ENCODE data around the gene CRYBG1. TPM values are rescaled to one million over a fixed set of nuclear protein-coding genes. Genes with fewer than 3 reads are reported as not detected.

The CRYBG1 gene
- total and polyA plus RNA-seq, 3 donors from 2014 or later = 4.8 to 16.5 (median 7.8) TPM

DNA sequence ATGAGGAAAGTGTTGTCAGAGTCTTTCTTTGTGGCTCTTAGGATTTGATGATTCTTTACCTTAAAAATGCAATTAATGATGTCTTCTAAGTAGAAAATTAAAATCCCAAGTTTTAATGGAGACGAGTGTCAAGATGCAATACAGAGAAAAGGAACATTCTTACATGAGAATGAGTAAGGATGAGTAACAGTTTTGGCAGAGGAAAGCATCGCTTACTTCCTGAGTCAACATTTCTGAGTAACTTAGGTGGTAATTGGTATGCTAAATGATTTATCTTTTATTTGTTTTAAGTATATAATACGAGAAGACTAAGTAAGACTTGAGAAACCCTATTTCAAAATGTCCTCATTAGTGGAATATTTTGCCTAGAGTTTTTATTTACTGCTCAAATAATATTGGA, 167.5 kb downstream of the CRYBG1 start:
- H3K27me3 ChIP-seq = no peaks in the 10 kb centered on the region
- H3K9me3 ChIP-seq = no peaks in the 10 kb centered on the region
- DNase-seq = no peak
- WGBS, 2 donors = 71 to 77% methylated on average over 3 of the region's 3 CpGs
- H3K4me1 ChIP-seq = no peaks in the 10 kb centered on the region
- no peaks in the 10 kb centered on the region for H3K36me3 ChIP-seq (ENCODE audit: low read depth, missing control alignments)
- no peak for TF ChIP-seq CTCF (IDR thresholded peaks at IDR 0.05)
- TF ChIP-seq POLR2A (IDR thresholded peaks at IDR 0.05) = no peak
- intact Hi-C loops (cut with DNase I; ENCODE audit: low total_unique reads) = no loop called here
- H3K27ac ChIP-seq = no peak overlapping the region
- H3K4me3 ChIP-seq = no peak overlapping the region

- H3K4me3 ChIP-seq = no peak overlapping the region
- H3K27ac ChIP-seq = no peak overlapping the region
- intact Hi-C loops (cut with DNase I; ENCODE audit: low total_unique reads) = no loop called here
- TF ChIP-seq CTCF (IDR thresholded peaks at IDR 0.05) = no peak
- no peak for TF ChIP-seq POLR2A (IDR thresholded peaks at IDR 0.05)
- no peak for DNase-seq
- no peaks in the 10 kb centered on the region for H3K4me1 ChIP-seq
- H3K27me3 ChIP-seq = no peaks in the 10 kb centered on the region
- 80 to 86% methylated on average over 2 of the region's 2 CpGs for WGBS, 2 donors
- no peaks in the 10 kb centered on the region for H3K36me3 ChIP-seq (ENCODE audit: low read depth, missing control alignments)
- no peaks in the 10 kb centered on the region for H3K9me3 ChIP-seq
Observed at GRCh38 chr6:106528521-106528920, 168.0 kb downstream of the CRYBG1 start.

DNA sequence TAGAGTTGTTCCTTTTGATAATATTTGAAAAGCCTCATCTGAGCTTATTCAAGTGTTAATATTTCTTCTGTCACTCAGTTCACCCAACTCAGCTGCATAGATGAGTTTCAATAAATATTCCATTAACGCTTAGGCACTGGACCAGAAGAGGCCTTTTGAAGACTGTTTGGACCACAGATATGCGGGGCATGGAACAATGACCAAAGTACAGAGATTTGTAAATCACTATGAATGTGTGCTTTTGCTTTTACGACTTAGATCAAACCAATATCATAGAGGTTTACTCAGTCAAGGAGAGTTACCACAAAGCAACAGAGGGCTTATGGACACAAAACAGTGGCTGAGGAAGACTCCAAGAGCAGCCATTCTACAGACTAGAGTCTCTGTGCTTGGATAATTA, 168.9 kb downstream of the CRYBG1 start:
- Histone ChIP-seq H3K27me3 (no peaks in the 10 kb centered on the region), H3K27ac (no peak overlapping the region), H3K9me3 (no peaks in the 10 kb centered on the region), H3K4me1 (no peaks in the 10 kb centered on the region), H3K4me3 (no peak overlapping the region), H3K36me3 (ENCODE audit: low read depth, missing control alignments) (no peaks in the 10 kb centered on the region)
- 91 to 95% methylated on average over 3 of the region's 3 CpGs for WGBS, 2 donors
- TF ChIP-seq POLR2A (IDR thresholded peaks at IDR 0.05) (no peak), CTCF (IDR thresholded peaks at IDR 0.05) (no peak)
- no peak for DNase-seq
- intact Hi-C loops (cut with DNase I; ENCODE audit: low total_unique reads) = no loop called here

GRCh38 chr6:106530026-106530425, 169.5 kb downstream of the CRYBG1 start:
- no peak for DNase-seq
- Histone ChIP-seq H3K4me1 (no peaks in the 10 kb centered on the region), H3K27ac (no peak overlapping the region), H3K27me3 (no peaks in the 10 kb centered on the region), H3K36me3 (ENCODE audit: low read depth, missing control alignments) (no peaks in the 10 kb centered on the region), H3K9me3 (no peaks in the 10 kb centered on the region), H3K4me3 (no peak overlapping the region)
- TF ChIP-seq POLR2A (IDR thresholded peaks at IDR 0.05) = no peak
- no peak for TF ChIP-seq CTCF (IDR thresholded peaks at IDR 0.05)
- intact Hi-C loops (cut with DNase I; ENCODE audit: low total_unique reads) = no loop called here
- 86 to 96% methylated on average over 1 of the region's 1 CpG for WGBS, 2 donors

DNA sequence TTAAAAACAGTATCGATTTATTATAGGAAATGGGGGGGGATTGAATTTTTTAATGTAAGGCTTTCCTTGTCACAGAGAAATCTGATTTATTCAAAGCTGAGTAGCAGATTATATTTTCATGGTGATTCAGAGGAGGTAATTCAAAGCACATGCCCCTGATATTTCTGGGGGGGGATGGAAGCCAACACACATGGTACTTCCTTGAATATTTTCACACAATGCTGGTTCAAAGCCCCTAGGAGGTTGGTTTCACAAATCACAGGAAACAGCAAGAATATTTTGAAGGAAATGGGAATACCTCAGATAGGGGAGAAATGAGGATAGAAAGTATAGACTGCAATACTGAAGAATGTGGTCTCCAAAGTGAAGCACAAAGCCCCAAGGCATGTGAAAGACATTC, 170.0 kb downstream of the CRYBG1 start:
- H3K27ac ChIP-seq = no peak overlapping the region
- H3K4me3 ChIP-seq = no peak overlapping the region
- no peaks in the 10 kb centered on the region for H3K9me3 ChIP-seq
- intact Hi-C loops (cut with DNase I; ENCODE audit: low total_unique reads) = no loop called here
- no peaks in the 10 kb centered on the region for H3K36me3 ChIP-seq (ENCODE audit: low read depth, missing control alignments)
- WGBS, 2 donors = 85 to 94% methylated on average over 1 of the region's 1 CpG
- no peak for DNase-seq
- H3K4me1 ChIP-seq = no peaks in the 10 kb centered on the region
- no peaks in the 10 kb centered on the region for H3K27me3 ChIP-seq
- TF ChIP-seq CTCF (IDR thresholded peaks at IDR 0.05) (no peak), POLR2A (IDR thresholded peaks at IDR 0.05) (no peak)
